ENCODE results near the gene FOXC2. TPM values are rescaled to one million over a fixed set of nuclear protein-coding genes. Genes with fewer than 3 reads are reported as not detected.

FOXC2 gene
- total and polyA plus RNA-seq, 7 donors, result under 0.01 to 0.81 (median 0.39) TPM; not detected in 1

GRCh38 chr16:86590501-86591144 is 24.0 kb downstream of the FOXC2 start:
- H3K4me3 ChIP-seq, result no peak overlapping the region
- DNase-seq, result no peak
- H3K36me3 ChIP-seq, result no peaks in the 10 kb centered on the region
- peaks cover 0 to 15% (median 5%) of the 10 kb centered on the region in 4 donors for H3K4me1 ChIP-seq
- peaks cover 7 to 83% (median 42%) of the 10 kb centered on the region in 3 donors for H3K27me3 ChIP-seq
- intact Hi-C loops (cut with DNase I), result no loop called here
- TF ChIP-seq EP300 (IDR thresholded peaks at IDR 0.05) (no peak), CTCF (IDR thresholded peaks at IDR 0.05) (no peak), POLR2AphosphoS5 (IDR thresholded peaks at IDR 0.05) (no peak), POLR2A (IDR thresholded peaks at IDR 0.05) (no peak)
- no peak overlapping the region for H3K27ac ChIP-seq
- WGBS, 2 donors, result 58 to 80% methylated on average over 4 of the region's 4 CpGs
- H3K9me3 ChIP-seq, result no peaks in the 10 kb centered on the region

GRCh38 chr16:86591270-86591669 is 24.6 kb downstream of the FOXC2 start:
- no peaks in the 10 kb centered on the region for H3K9me3 ChIP-seq
- peak in 1 of 4 experiments; percentile 2 for TF ChIP-seq CTCF (IDR thresholded peaks at IDR 0.05)
- TF ChIP-seq EP300 (IDR thresholded peaks at IDR 0.05), result no peak
- no peak for TF ChIP-seq POLR2A (IDR thresholded peaks at IDR 0.05)
- DNase-seq, result no peak
- no peaks in the 10 kb centered on the region for H3K36me3 ChIP-seq
- WGBS, 2 donors, result 83 to 94% methylated on average over 4 of the region's 4 CpGs
- intact Hi-C loops (cut with DNase I), result no loop called here
- H3K27ac ChIP-seq, result no peak overlapping the region
- H3K4me3 ChIP-seq, result no peak overlapping the region
- peaks cover 9 to 84% (median 36%) of the 10 kb centered on the region in 3 donors for H3K27me3 ChIP-seq
- peaks cover 0 to 15% (median 5%) of the 10 kb centered on the region in 4 donors for H3K4me1 ChIP-seq

- H3K36me3 ChIP-seq, result no peaks in the 10 kb centered on the region
- intact Hi-C loops (cut with DNase I), result no loop called here
- no peak for DNase-seq
- TF ChIP-seq POLR2A (IDR thresholded peaks at IDR 0.05) (no peak), EP300 (IDR thresholded peaks at IDR 0.05) (no peak), CTCF (IDR thresholded peaks at IDR 0.05) (no peak), POLR2AphosphoS5 (IDR thresholded peaks at IDR 0.05) (no peak)
- peaks cover 11 to 89% (median 46%) of the 10 kb centered on the region in 3 donors for H3K27me3 ChIP-seq
- WGBS, 2 donors, result 47 to 57% methylated on average over 13 of the region's 13 CpGs
- peaks cover 0 to 15% (median 5%) of the 10 kb centered on the region in 4 donors for H3K4me1 ChIP-seq
- no peak overlapping the region for H3K27ac ChIP-seq
- H3K9me3 ChIP-seq, result no peaks in the 10 kb centered on the region
- H3K4me3 ChIP-seq, result no peak overlapping the region
Observed at GRCh38 chr16:86593913-86594620, 27.4 kb downstream of the FOXC2 start.

- H3K27me3 ChIP-seq, result peaks cover 11 to 85% (median 46%) of the 10 kb centered on the region in 3 donors
- H3K4me3 ChIP-seq, result no peak overlapping the region
- H3K27ac ChIP-seq, result no peak overlapping the region
- WGBS, 2 donors, result 16 to 54% methylated on average over 8 of the region's 8 CpGs
- H3K4me1 ChIP-seq, result peaks cover 0 to 15% (median 5%) of the 10 kb centered on the region in 4 donors
- no peak for DNase-seq
- H3K36me3 ChIP-seq, result no peaks in the 10 kb centered on the region
- TF ChIP-seq EP300 (IDR thresholded peaks at IDR 0.05), result no peak
- TF ChIP-seq POLR2A (IDR thresholded peaks at IDR 0.05), result no peak
- TF ChIP-seq CTCF (IDR thresholded peaks at IDR 0.05), result no peak
- no peak for TF ChIP-seq POLR2AphosphoS5 (IDR thresholded peaks at IDR 0.05)
- intact Hi-C loops (cut with DNase I), result no loop called here
- no peaks in the 10 kb centered on the region for H3K9me3 ChIP-seq
Observed at GRCh38 chr16:86594721-86595120, 28.1 kb downstream of the FOXC2 start.

All from sigmoid colon (tissue), 7 donors.